Caco-2 (cell line): Measurements from ENCODE around the gene GPR107. TPM values are rescaled to one million over a fixed set of nuclear protein-coding genes. Genes with fewer than 3 reads are reported as not detected.
"Not testable (repeated sequence)": the region's sequence is repeated elsewhere in the genome, so short reads cannot be mapped to it uniquely, and the experiment has no call there.

Experiments
- BruUV-seq: library from RNA; stranded (reverse); fragments of 400-500 nt; replicated peaks from 2 replicates; lab custom pipeline; 2021; lab: Mats Ljungman, UMichigan
- CTCF ChIA-PET: fragments of 300-600 bp; sonication (Branson Sonifier 250); formaldehyde crosslinking; loops from one replicate; lab custom pipeline; 2022; ENCODE audit warnings: antibody characterized with exemption; lab: Charles Lee
- POLR2A ChIA-PET: fragments of 300-600 bp; sonication (Branson Sonifier 250); formaldehyde crosslinking; loops from one replicate; lab custom pipeline; 2022; ENCODE audit warnings: antibody characterized with exemption; lab: Charles Lee
- DNase-seq, 2 experiments: peaks; one replicate each; pipeline versions ENCODE4 v3.0.0 to v3.0.0-alpha.2; 2020 to 2022
- H3K27me3 ChIP-seq: replicated peaks from 2 replicates; pipeline ENCODE4 v1.6.0; 2011; ENCODE audit warnings: low read length; ENCODE audit not compliant: control insufficient read depth, insufficient read depth
- H3K36me3 ChIP-seq: 2 replicates; pipeline ENCODE4 v1.5.1; 2011; ENCODE audit warnings: low read length; ENCODE audit not compliant: control insufficient read depth, insufficient read depth
- H3K4me1 ChIP-seq: fragments of 250-450 bp; sonication (Bioruptor Pico); 2 replicates; pipeline ENCODE4 v1.5.1; 2020; ENCODE audit warnings: mild to moderate bottlenecking
- H3K4me3 ChIP-seq: 2 replicates; pipeline ENCODE4 v1.5.1; 2011; ENCODE audit warnings: low read depth, mild to moderate bottlenecking, control low read depth, low read length
- H3K9me3 ChIP-seq: fragments of 250-450 bp; sonication (Bioruptor Pico); 2 replicates; pipeline ENCODE4 v1.5.1; 2020; ENCODE audit warnings: mild to moderate bottlenecking, moderate library complexity
- H3K27ac Mint-ChIP-seq: one replicate; pipeline ENCODE4 v1.8.0; 2022; ENCODE audit warnings: mixed read lengths; ENCODE audit not compliant: unreplicated experiment
- H3K27me3 Mint-ChIP-seq: one replicate; pipeline ENCODE4 v1.8.0; 2022; ENCODE audit warnings: mixed read lengths; ENCODE audit not compliant: insufficient read depth, unreplicated experiment
- H3K36me3 Mint-ChIP-seq: one replicate; pipeline ENCODE4 v1.8.0; 2022; ENCODE audit warnings: mild to moderate bottlenecking, mixed read lengths; ENCODE audit not compliant: insufficient read depth, unreplicated experiment
- H3K4me1 Mint-ChIP-seq: one replicate; pipeline ENCODE4 v1.8.0; 2022; ENCODE audit warnings: low read depth, mixed read lengths; ENCODE audit not compliant: unreplicated experiment
- H3K4me3 Mint-ChIP-seq: one replicate; pipeline ENCODE4 v1.8.0; 2022; ENCODE audit warnings: mild to moderate bottlenecking, moderate library complexity, mixed read lengths; ENCODE audit not compliant: unreplicated experiment
- H3K9me3 Mint-ChIP-seq: one replicate; pipeline ENCODE4 v1.8.0; 2022; ENCODE audit warnings: mixed read lengths; ENCODE audit not compliant: unreplicated experiment
- intact Hi-C: fragments of 100-400 bp; cut with micrococcal nuclease; formaldehyde crosslinking; loops from one replicate; pipeline ENCODE4 v1.10.0; 2022; ENCODE audit not compliant: unreplicated experiment
- total RNA-seq: library from RNA; stranded (reverse); gene quantifications from 2 replicates; pipeline ENCODE4 v1.2.3, GENCODE V29; 2022
- TF ChIP-seq, protein P1 (sequence below), 2 experiments: fragments of 200-600 bp in 1 of 2; IDR thresholded peaks; 1 replicate in 1 of 2; 2 replicates in 1 of 2; pipeline versions ENCODE4 v1.5.1 to v1.8.0; 2011 to 2022; ENCODE audit warnings: antibody characterized with exemption in 1 of 2, control low read depth in 1 of 2, inconsistent platforms in 1 of 2, low read depth in 1 of 2, low read length in 1 of 2, mild to moderate bottlenecking in 1 of 2, moderate library complexity in 1 of 2; ENCODE audit not compliant: insufficient read depth in 1 of 2, severe bottlenecking in 1 of 2, unreplicated experiment in 1 of 2

Gene GPR107
- total RNA-seq, 1 experiment from 2014 or later, result 53.1 TPM

DNA sequence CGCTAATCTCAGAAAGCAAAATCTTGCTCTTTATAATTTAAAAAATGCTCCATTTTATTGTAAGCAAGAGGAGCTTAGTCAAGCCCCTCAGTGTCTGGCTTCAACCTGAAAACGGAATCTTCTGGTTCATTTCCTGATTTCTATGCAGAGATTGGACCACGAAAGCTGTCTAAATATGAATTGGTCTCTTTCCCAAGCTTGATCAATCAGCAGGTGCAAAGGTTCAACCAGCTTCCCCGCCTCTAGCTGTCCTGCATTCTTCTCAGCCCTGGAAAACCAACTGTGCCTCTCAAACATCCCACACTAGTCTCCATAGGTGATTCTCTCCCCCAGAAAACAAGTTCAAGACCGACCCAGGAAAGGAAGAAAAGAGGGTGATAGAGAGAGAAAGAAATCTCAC, 45.2 kb upstream of the GPR107 start:
- Mint-ChIP-seq H3K4me3 (no peak overlapping the region), H3K27me3 (no peaks in the 10 kb centered on the region), H3K9me3 (peaks cover 10% of the 10 kb centered on the region), H3K27ac (peak overlapping the region; percentile 63), H3K4me1 (no peaks in the 10 kb centered on the region), H3K36me3 (no peaks in the 10 kb centered on the region)
- Histone ChIP-seq H3K4me3 (no peak overlapping the region), H3K27me3 (no peaks in the 10 kb centered on the region), H3K36me3 (no peaks in the 10 kb centered on the region), H3K4me1 (peaks cover 9% of the 10 kb centered on the region; the same call in 1 of the 2 replicates), H3K9me3 (peaks cover 9% of the 10 kb centered on the region; the same call in 1 of the 2 replicates)
- POLR2A ChIA-PET, result no interaction called here
- intact Hi-C loops, result no loop called here
- peak in 1 of 2 experiments; percentile 15 for DNase-seq
- CTCF ChIA-PET, result no interaction called here
- no TSS peak for BruUV-seq
- TF ChIP-seq, protein P1, sequence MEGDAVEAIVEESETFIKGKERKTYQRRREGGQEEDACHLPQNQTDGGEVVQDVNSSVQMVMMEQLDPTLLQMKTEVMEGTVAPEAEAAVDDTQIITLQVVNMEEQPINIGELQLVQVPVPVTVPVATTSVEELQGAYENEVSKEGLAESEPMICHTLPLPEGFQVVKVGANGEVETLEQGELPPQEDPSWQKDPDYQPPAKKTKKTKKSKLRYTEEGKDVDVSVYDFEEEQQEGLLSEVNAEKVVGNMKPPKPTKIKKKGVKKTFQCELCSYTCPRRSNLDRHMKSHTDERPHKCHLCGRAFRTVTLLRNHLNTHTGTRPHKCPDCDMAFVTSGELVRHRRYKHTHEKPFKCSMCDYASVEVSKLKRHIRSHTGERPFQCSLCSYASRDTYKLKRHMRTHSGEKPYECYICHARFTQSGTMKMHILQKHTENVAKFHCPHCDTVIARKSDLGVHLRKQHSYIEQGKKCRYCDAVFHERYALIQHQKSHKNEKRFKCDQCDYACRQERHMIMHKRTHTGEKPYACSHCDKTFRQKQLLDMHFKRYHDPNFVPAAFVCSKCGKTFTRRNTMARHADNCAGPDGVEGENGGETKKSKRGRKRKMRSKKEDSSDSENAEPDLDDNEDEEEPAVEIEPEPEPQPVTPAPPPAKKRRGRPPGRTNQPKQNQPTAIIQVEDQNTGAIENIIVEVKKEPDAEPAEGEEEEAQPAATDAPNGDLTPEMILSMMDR (IDR thresholded peaks at IDR 0.05; ENCODE audit: insufficient read depth in 1 of 2, low read depth in 1 of 2, low read length in 1 of 2, severe bottlenecking in 1 of 2, unreplicated experiment in 1 of 2), result no peak

- intact Hi-C loops, H3K4me3 ChIP-seq, H3K9me3 Mint-ChIP-seq, H3K4me1 Mint-ChIP-seq, H3K27me3 ChIP-seq, H3K36me3 Mint-ChIP-seq, H3K9me3 ChIP-seq, CTCF ChIA-PET, H3K36me3 ChIP-seq, H3K27me3 Mint-ChIP-seq, H3K4me1 ChIP-seq, DNase-seq, H3K27ac Mint-ChIP-seq, H3K4me3 Mint-ChIP-seq, BruUV-seq, POLR2A ChIA-PET: not testable (repeated sequence)
Observed at GRCh38 chr9:130009546-130009945, 44.2 kb upstream of the GPR107 start.

- no TSS peak for BruUV-seq
- H3K9me3 Mint-ChIP-seq, result peaks cover 10% of the 10 kb centered on the region
- peaks cover 9% of the 10 kb centered on the region; the same call in 1 of the 2 replicates for H3K4me1 ChIP-seq
- no peak overlapping the region for H3K4me3 Mint-ChIP-seq
- H3K4me1 Mint-ChIP-seq, result no peaks in the 10 kb centered on the region
- H3K9me3 ChIP-seq, result peaks cover 9% of the 10 kb centered on the region; the same call in 1 of the 2 replicates
- DNase-seq, result no peak
- no peak overlapping the region for H3K4me3 ChIP-seq
- H3K36me3 ChIP-seq, result no peaks in the 10 kb centered on the region
- H3K27me3 Mint-ChIP-seq, result no peaks in the 10 kb centered on the region
- ChIA-PET POLR2A (no interaction called here), CTCF (no interaction called here)
- no peaks in the 10 kb centered on the region for H3K27me3 ChIP-seq
- no peak overlapping the region for H3K27ac Mint-ChIP-seq
- intact Hi-C loops, result no loop called here
- TF ChIP-seq, protein P1 (IDR thresholded peaks at IDR 0.05; ENCODE audit: insufficient read depth in 1 of 2, low read depth in 1 of 2, low read length in 1 of 2, severe bottlenecking in 1 of 2, unreplicated experiment in 1 of 2), result no peak
- no peaks in the 10 kb centered on the region for H3K36me3 Mint-ChIP-seq
Observed at GRCh38 chr9:130010151-130010988, 43.3 kb upstream of the GPR107 start.
